ENCODE data around the gene NT5C3A. TPM values are rescaled to one million over a fixed set of nuclear protein-coding genes. Genes with fewer than 3 reads are reported as not detected.

NT5C3A gene
- total and polyA plus RNA-seq, 2 of the 13 experiments (the other 11 are each of a cell fraction or from before 2014, with no cell fraction given), result 16.9 to 34.0 TPM

GRCh38 chr7:33062782-33063443, 337 bp upstream of the NT5C3A start (continued):
- TF ChIP-seq POLR2G (IDR thresholded peaks at IDR 0.05; ENCODE audit: low read depth, low read length), result peak; percentile 88
- no peak for TF ChIP-seq SOX6 (IDR thresholded peaks at IDR 0.05)
- TF ChIP-seq SOX6 (CRISPR knock-in tag; IDR thresholded peaks at IDR 0.05), result peak; percentile 24
- TF ChIP-seq HMGXB4 (CRISPR knock-in tag; IDR thresholded peaks at IDR 0.05; ENCODE audit: borderline replicate concordance in 1 of 2, low read depth in 1 of 2), result peak; percentile 57 to 70
- TF ChIP-seq ZFP36L1 (CRISPR knock-in tag; IDR thresholded peaks at IDR 0.05), result no peak
- peak; percentile 58; the same call in 1 of the 2 replicates for TF ChIP-seq MIER3 (CRISPR knock-in tag; IDR thresholded peaks at IDR 0.05; ENCODE audit: borderline replicate concordance)
- 0 out of 2 replicates have a peak, but pooled peaks have one; percentile 62 for TF ChIP-seq ATF6 (CRISPR knock-in tag; conservative IDR thresholded peaks at IDR 0.05)
- TF ChIP-seq PRDM10 (CRISPR knock-in tag; IDR thresholded peaks at IDR 0.05; ENCODE audit: low read depth), result peak; percentile 84; the same call in 1 of the 2 replicates
- 0 out of 2 replicates have a peak, but pooled peaks have one; percentile 22 for TF ChIP-seq ZBTB3 (CRISPR knock-in tag; IDR thresholded peaks at IDR 0.05; ENCODE audit: borderline replicate concordance, low read depth)
- TF ChIP-seq EHMT2 (IDR thresholded peaks at IDR 0.05; ENCODE audit: borderline replicate concordance, low read depth, low read length), result no peak
- TF ChIP-seq PHF21A (CRISPR knock-in tag; IDR thresholded peaks at IDR 0.05), result peak; percentile 67; the same call in 1 of the 2 replicates
- peak; percentile 30; the same call in 1 of the 2 replicates for TF ChIP-seq ZNF678 (CRISPR knock-in tag; IDR thresholded peaks at IDR 0.05)
- TF ChIP-seq ZNF343 (CRISPR knock-in tag; IDR thresholded peaks at IDR 0.05), result peak; percentile 69
- no peak for TF ChIP-seq FIP1L1 (IDR thresholded peaks at IDR 0.05; ENCODE audit: borderline replicate concordance, insufficient read depth, low read depth, low read length)

Data from HepG2 (cell line).